ENCODE results near the gene TRIM62.

TRIM62 gene

DNA sequence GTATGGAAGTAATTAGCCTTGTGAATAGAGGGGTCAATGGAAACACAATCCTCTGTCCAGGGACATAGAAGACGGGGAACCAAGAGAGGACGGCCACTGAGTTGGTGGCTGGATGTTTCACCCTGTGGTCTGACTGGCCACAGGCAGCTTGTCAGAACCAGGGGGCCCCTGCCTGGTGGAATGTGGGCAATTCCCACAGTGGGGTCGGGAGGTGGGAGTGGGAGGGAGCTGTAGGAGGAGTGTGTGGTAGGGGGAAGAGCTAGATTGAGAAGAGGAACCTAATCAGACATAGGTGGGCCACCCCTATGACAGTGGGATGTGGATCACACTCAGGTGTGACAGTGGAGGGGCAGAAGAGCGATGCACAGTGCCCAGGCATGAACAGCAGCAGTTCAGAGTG lies 31.3 kb downstream of the TRIM62 start:
- H3K4me3 ChIP-seq, result no peak overlapping the region
- TF ChIP-seq, protein P1, sequence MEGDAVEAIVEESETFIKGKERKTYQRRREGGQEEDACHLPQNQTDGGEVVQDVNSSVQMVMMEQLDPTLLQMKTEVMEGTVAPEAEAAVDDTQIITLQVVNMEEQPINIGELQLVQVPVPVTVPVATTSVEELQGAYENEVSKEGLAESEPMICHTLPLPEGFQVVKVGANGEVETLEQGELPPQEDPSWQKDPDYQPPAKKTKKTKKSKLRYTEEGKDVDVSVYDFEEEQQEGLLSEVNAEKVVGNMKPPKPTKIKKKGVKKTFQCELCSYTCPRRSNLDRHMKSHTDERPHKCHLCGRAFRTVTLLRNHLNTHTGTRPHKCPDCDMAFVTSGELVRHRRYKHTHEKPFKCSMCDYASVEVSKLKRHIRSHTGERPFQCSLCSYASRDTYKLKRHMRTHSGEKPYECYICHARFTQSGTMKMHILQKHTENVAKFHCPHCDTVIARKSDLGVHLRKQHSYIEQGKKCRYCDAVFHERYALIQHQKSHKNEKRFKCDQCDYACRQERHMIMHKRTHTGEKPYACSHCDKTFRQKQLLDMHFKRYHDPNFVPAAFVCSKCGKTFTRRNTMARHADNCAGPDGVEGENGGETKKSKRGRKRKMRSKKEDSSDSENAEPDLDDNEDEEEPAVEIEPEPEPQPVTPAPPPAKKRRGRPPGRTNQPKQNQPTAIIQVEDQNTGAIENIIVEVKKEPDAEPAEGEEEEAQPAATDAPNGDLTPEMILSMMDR (IDR thresholded peaks at IDR 0.05), result no peak
- no peak for DNase-seq (ENCODE audit: low spot score)
- H3K27ac ChIP-seq, result no peak overlapping the region

DNA sequence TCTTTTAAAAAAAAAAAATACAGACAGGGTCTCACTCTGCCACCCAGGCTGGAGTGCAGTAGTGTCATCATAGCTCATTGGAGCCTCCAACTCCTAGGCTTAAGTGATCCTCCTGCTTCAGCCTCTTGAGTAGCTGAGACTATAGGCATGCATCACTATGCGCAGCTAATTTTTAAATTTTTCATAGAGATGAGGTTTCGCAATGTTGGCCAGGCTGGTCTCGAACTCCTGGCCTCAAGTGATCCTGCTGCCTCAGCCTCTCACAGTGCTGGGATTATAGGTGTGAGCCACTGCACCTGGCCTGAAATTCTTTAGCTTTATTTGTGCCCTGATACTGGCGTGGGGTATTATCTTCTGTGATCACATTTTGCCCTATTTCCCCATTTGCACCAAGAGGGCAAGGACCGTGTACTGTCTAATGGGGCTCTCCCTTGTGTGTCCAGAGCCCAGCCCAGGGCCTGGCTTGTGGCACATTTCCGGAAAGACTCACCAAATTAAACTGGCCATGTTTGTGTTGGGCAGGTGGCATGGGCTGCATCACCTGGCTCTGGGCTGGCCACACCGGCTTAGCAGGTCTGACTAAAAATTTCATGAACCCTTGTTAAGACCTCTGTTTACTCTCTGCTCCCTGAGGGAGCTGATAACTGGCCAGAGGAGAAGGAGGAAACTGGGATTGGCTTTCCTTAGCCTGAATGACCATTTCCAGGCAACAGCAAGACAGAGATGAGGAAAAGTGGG lies 32.2 kb downstream of the TRIM62 start:
- H3K27ac ChIP-seq, result no peak overlapping the region
- no peak overlapping the region for H3K4me3 ChIP-seq
- TF ChIP-seq, protein P1 (IDR thresholded peaks at IDR 0.05), result no peak
- no peak for DNase-seq (ENCODE audit: low spot score)

DNA sequence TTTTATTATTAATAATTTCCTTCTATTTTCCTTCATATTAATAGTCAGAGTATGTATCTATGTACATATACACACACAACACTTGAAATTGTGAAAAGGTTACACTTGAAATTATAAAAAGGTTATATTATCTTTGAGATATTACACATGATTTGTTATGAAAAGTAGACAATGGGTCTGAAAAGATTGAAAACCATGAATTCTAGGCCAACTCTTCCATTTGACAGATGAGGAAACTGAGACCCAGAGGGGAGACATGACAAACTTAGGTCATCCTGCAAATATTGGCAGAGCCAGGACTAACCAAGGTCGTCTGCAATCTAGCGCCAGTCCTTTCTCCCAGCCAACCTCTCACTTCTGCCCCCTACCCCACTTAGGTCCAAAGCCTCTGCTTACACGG lies 33.2 kb downstream of the TRIM62 start:
- TF ChIP-seq, protein P1 (IDR thresholded peaks at IDR 0.05), result no peak
- DNase-seq (ENCODE audit: low spot score), result no peak
- no peak overlapping the region for H3K4me3 ChIP-seq
- no peak overlapping the region for H3K27ac ChIP-seq

DNA sequence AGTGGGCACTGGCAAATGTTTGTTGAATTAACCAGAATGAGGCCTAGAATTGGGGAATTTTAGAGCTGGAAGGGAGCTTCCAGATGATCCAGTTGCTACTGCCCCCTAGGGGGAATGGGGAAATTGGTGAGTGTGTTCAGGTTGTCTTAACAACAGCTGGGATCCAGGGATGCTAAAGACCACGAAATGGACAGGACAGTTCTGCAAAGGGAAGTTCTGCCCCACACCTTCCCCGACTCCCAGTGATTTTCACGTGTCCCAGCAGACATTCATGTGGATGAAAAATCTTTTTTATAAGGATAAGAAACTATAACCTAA lies 33.9 kb downstream of the TRIM62 start:
- TF ChIP-seq, protein P1 (IDR thresholded peaks at IDR 0.05), result no peak
- no peak for DNase-seq (ENCODE audit: low spot score)
- Histone ChIP-seq H3K4me3 (no peak overlapping the region), H3K27ac (no peak overlapping the region)

DNA sequence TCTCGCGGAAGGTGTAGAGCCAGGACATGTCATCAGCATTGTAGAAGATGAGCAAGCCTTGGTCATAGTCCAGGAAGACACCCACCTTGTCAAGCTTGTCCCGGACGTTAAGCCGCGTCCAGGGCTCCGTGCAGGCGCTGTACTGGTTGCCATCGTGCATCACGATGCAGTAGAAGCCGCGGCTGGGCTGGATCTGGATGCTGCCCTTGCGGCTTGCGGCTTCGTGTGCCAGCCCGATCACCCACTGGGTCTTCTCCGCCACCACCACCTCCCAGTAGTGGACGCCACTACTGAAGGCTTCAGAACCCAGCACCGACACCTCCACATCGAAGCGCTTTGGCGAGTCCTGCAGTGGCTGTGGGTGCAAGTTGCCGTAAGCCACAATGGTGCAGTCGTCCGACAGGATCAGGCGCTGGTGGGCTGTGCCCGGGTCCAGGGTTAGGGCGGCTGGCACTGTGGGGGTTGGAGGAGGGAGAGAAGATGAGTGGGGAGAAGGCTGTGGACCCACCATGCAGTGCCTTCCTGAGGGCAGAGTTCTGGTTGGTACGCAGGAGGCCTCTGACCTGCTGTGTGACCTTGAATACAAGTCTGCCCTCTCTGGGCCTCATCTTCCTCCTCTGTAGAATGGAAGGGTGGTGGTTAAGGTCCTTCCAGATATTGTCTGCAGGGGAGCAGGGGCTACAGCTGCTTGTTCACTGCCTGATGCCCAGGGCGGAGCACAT lies 34.4 kb downstream of the TRIM62 start:
- Histone ChIP-seq H3K4me3 (no peak overlapping the region), H3K27ac (no peak overlapping the region)
- TF ChIP-seq, protein P1 (IDR thresholded peaks at IDR 0.05), result no peak
- no peak for DNase-seq (ENCODE audit: low spot score)

DNA sequence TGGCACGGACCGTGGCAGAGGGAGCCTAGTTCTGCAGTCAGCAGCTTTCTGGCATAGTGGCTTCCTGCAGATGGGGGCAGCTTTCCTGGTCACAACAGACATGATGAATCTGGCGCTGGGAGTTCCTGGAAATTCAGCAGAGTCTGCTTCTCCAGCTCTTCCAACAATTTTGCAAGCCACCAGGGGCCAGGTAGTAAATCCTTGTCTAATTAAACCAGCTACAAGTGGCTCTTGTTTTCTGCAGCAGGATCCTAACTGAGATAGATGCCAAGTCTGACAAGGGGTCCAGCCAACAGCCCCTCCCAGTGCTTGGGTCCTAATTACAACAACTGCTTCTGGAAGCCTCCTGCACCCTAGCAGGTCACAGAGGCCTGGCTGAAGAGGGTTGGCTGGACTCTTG lies 35.8 kb downstream of the TRIM62 start:
- TF ChIP-seq, protein P1 (IDR thresholded peaks at IDR 0.05), result no peak
- H3K4me3 ChIP-seq, result no peak overlapping the region
- no peak for DNase-seq (ENCODE audit: low spot score)
- no peak overlapping the region for H3K27ac ChIP-seq

DNA sequence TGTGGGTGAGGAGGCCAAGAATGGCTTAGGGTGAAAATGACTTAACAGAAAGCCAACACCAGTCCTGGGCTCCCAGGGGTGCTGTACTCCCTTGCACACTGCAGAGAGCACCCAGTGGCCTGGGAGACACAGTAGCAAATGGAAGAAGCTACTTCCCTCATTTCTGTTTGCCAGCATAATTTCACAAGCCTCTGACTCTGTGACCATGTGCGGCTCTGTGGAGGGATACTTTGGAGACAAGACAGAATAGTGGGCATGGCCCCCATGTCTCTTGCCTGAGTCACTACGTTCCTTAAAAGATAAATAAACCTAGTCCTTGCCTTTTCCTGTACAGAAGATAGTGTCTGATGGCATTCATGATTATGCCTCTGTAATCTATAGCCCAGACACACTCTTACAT lies 38.1 kb downstream of the TRIM62 start:
- DNase-seq (ENCODE audit: low spot score), result no peak
- TF ChIP-seq, protein P1 (IDR thresholded peaks at IDR 0.05), result no peak
- Histone ChIP-seq H3K4me3 (no peak overlapping the region), H3K27ac (no peak overlapping the region)

Measured in coronary artery (tissue), 2 donors.